ENCODE measurements around the gene ZBTB16.

DNA sequence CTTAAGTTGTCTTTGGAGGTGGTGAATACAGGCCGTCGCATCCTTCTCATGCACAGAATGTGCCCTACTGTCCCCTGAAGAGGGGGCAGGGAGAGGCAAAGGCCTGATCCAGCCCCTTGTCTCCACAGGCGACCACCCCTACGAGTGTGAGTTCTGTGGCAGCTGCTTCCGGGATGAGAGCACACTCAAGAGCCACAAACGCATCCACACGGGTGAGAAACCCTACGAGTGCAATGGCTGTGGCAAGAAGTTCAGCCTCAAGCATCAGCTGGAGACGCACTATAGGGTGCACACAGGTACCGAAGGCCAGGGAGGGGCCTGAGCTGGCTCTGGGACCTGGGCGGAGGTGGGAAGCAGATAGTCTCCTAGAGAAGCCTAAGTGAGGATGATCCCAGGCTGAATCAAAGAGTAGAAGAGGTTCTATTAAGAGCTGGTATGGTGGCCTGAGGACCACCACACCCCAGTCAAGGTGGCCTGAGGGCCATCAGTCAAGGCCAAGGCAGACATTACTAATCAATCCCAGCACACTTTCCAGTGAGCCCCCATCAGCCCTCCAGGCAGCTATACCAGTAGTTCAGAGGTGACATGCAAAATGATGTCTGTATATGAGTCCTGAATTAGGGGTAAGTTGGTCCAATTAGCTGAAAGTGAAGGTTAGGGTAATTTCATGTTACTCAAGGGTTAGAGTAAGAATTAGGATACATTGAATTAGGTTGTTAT lies 187.7 kb downstream of the ZBTB16 start:
- TF ChIP-seq ZFX (IDR thresholded peaks at IDR 0.05; ENCODE audit: borderline replicate concordance): no peak
- TF ChIP-seq, protein P1, sequence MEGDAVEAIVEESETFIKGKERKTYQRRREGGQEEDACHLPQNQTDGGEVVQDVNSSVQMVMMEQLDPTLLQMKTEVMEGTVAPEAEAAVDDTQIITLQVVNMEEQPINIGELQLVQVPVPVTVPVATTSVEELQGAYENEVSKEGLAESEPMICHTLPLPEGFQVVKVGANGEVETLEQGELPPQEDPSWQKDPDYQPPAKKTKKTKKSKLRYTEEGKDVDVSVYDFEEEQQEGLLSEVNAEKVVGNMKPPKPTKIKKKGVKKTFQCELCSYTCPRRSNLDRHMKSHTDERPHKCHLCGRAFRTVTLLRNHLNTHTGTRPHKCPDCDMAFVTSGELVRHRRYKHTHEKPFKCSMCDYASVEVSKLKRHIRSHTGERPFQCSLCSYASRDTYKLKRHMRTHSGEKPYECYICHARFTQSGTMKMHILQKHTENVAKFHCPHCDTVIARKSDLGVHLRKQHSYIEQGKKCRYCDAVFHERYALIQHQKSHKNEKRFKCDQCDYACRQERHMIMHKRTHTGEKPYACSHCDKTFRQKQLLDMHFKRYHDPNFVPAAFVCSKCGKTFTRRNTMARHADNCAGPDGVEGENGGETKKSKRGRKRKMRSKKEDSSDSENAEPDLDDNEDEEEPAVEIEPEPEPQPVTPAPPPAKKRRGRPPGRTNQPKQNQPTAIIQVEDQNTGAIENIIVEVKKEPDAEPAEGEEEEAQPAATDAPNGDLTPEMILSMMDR (IDR thresholded peaks at IDR 0.05): no peak
